Subcutaneous adipose tissue (tissue), 4 donors: ENCODE measurements around the gene PSMC2. TPM values are rescaled to one million over a fixed set of nuclear protein-coding genes. Genes with fewer than 3 reads are reported as not detected.

Source experiments
- total RNA-seq, 4 donors: library from RNA; depleted of rRNA; stranded (reverse); fragments of >200 nt; gene quantifications; one replicate each; pipeline ENCODE4 v1.1.0, GENCODE V29; 2016
- TF ChIP-seq, protein P1 (sequence below): fragments of 450-650 bp; IDR thresholded peaks from one replicate; pipeline ENCODE4 v1.5.1; 2016; ENCODE audit warnings: low read depth, mild to moderate bottlenecking, control low read depth, antibody characterized with exemption, moderate library complexity

PSMC2 gene
- total RNA-seq, 4 donors from 2014 or later, result 60.8 to 116 (median 97.0) TPM

DNA sequence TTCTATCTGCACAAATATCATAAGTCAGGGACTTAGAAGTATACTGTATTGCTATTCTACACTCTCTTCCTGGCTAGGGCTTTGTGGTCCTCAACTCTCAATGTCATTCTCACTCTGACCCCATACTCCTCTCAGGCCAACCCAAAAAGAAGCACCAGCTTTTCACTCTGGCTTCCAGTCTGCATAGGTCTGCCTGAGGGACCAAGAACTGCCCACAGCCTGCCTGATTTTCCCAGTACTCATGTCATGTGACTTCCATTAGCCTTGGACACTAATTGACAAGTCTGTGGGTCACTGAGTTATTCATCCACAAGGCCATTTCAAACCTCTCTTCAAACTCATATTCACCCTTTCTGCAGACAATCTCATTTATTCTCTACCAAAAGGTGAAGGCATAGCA is 30.4 kb upstream of the PSMC2 start:
- TF ChIP-seq, protein P1, sequence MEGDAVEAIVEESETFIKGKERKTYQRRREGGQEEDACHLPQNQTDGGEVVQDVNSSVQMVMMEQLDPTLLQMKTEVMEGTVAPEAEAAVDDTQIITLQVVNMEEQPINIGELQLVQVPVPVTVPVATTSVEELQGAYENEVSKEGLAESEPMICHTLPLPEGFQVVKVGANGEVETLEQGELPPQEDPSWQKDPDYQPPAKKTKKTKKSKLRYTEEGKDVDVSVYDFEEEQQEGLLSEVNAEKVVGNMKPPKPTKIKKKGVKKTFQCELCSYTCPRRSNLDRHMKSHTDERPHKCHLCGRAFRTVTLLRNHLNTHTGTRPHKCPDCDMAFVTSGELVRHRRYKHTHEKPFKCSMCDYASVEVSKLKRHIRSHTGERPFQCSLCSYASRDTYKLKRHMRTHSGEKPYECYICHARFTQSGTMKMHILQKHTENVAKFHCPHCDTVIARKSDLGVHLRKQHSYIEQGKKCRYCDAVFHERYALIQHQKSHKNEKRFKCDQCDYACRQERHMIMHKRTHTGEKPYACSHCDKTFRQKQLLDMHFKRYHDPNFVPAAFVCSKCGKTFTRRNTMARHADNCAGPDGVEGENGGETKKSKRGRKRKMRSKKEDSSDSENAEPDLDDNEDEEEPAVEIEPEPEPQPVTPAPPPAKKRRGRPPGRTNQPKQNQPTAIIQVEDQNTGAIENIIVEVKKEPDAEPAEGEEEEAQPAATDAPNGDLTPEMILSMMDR, result no peak

DNA sequence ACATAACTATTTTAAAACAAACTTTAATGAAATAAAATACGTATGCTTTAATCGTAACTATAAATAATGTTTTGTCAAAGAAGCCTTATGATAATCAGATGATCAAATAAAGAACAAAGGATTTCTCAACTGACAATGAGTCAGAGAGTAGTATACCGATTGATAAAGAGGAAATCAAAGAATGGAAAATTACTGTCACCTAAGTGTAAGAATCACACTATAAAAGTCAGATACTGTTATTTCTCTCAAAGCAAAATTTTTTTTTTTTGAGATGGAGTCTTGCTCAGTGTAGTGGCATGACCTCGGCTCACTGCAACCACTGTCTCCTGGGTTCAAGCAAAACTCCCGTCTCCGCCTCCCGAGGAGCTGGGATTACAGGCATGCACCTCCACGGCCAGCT is 21.7 kb upstream of the PSMC2 start:
- TF ChIP-seq, protein P1, result no peak

GRCh38 chr7:103336761-103337160 is 10.7 kb upstream of the PSMC2 start:
- TF ChIP-seq, protein P1, result no peak

DNA sequence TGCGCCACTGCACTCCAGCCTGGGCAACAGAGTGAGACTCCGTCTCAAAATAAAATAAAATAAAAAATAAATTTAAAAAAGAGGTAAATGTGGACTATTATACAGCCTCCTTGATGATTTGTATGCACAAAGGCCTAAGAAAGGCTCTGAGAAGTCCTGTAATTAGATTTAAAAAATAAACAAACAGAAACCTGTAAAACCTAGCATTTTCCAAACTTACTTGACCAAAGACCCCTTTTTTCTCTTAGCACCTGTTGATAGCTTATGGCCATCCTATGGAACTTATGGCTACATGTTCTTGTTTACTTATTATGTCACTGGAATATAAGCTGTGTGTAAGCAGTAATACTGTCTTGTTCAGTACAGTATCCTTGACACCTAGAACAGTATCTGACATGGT is 8.6 kb upstream of the PSMC2 start:
- TF ChIP-seq, protein P1, result no peak

DNA sequence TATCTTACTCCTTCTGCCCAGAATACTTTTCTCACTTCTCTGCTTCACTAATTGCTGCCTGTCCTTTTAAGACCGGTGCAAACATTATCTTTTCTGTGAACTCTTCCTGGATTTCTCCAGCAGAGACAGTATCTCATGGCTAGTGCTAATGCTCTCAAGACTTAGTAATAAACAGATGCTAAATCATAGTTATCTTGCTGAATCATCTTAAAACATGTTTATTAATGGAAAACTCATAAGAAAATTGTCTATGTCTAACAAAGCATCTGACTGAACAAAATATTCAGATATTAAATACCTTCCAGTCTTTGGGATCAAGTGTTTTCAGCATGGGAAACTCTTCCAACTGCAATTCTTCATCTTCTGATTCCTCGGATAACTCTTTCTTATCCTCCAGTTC is 6.0 kb upstream of the PSMC2 start:
- TF ChIP-seq, protein P1, result no peak

DNA sequence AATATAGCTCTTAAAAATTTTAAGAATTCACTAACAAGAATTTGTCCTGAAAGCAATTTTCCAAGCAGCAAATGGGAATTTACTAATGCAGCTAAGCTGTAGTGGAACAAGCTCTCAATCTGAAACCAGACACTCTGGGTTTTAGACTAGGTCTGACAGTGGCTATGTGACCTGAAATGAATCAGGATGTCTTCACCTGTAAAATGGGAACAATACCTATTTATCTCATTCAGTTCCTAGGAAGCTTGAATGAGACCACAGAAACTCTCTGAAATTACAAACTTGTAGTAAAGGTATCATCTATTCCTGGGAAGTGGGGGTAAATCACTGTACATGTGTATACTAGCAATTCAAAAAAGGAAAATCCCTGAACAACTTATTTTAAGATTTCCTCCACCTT is 4.1 kb upstream of the PSMC2 start:
- TF ChIP-seq, protein P1, result no peak

GRCh38 chr7:103343758-103344452 is 3.5 kb upstream of the PSMC2 start:
- TF ChIP-seq, protein P1, result no peak
